ENCODE data around the gene VAMP1.
"Not testable (repeated sequence)": the region's sequence is repeated elsewhere in the genome, so short reads cannot be mapped to it uniquely, and the experiment has no call there.

VAMP1 gene

GRCh38 chr12:6430124-6430989, 40.1 kb downstream of the VAMP1 start:
- Histone ChIP-seq H3K27ac (no peak overlapping the region), H3K27me3 (ENCODE audit: insufficient read depth, low read depth, severe bottlenecking) (no peaks in the 10 kb centered on the region), H3K9me3 (ENCODE audit: severe bottlenecking) (no peaks in the 10 kb centered on the region), H3K36me3 (no peaks in the 10 kb centered on the region), H3K4me3 (ENCODE audit: low read depth, low read length) (no peak overlapping the region)
- DNase-seq = no peak
- no peak for TF ChIP-seq CTCF (IDR thresholded peaks at IDR 0.05; ENCODE audit: low read depth, low read length)

GRCh38 chr12:6428326-6428725, 42.2 kb downstream of the VAMP1 start:
- Histone ChIP-seq H3K27ac (no peak overlapping the region), H3K9me3 (ENCODE audit: severe bottlenecking) (no peaks in the 10 kb centered on the region), H3K27me3 (ENCODE audit: insufficient read depth, low read depth, severe bottlenecking) (no peaks in the 10 kb centered on the region), H3K4me3 (ENCODE audit: low read depth, low read length) (no peak overlapping the region), H3K36me3 (no peaks in the 10 kb centered on the region)
- DNase-seq = no peak
- TF ChIP-seq CTCF (IDR thresholded peaks at IDR 0.05; ENCODE audit: low read depth, low read length) = no peak

GRCh38 chr12:6427796-6428195, 42.7 kb downstream of the VAMP1 start:
- not testable (repeated sequence) for H3K27me3 ChIP-seq (ENCODE audit: insufficient read depth, low read depth, severe bottlenecking); H3K9me3 ChIP-seq (ENCODE audit: severe bottlenecking); DNase-seq; H3K4me3 ChIP-seq (ENCODE audit: low read depth, low read length); H3K27ac ChIP-seq; H3K36me3 ChIP-seq

- Histone ChIP-seq H3K9me3 (ENCODE audit: severe bottlenecking) (no peaks in the 10 kb centered on the region), H3K27ac (no peak overlapping the region), H3K36me3 (no peaks in the 10 kb centered on the region), H3K27me3 (ENCODE audit: insufficient read depth, low read depth, severe bottlenecking) (no peaks in the 10 kb centered on the region), H3K4me3 (ENCODE audit: low read depth, low read length) (no peak overlapping the region)
- no peak for DNase-seq
- TF ChIP-seq CTCF (IDR thresholded peaks at IDR 0.05; ENCODE audit: low read depth, low read length) = no peak
Measured at GRCh38 chr12:6426882-6427671, 43.4 kb downstream of the VAMP1 start.

- no peak overlapping the region for H3K27ac ChIP-seq
- DNase-seq = no peak
- no peaks in the 10 kb centered on the region for H3K36me3 ChIP-seq
- no peak for TF ChIP-seq CTCF (IDR thresholded peaks at IDR 0.05; ENCODE audit: low read depth, low read length)
- H3K27me3 ChIP-seq (ENCODE audit: insufficient read depth, low read depth, severe bottlenecking) = no peaks in the 10 kb centered on the region
- H3K4me3 ChIP-seq (ENCODE audit: low read depth, low read length) = no peak overlapping the region
- no peaks in the 10 kb centered on the region for H3K9me3 ChIP-seq (ENCODE audit: severe bottlenecking)
Measured at GRCh38 chr12:6425590-6426531, 44.6 kb downstream of the VAMP1 start.

Data from WERI-Rb-1 (cell line).